Activated naive CD4-positive, alpha-beta T cell treated with anti-CD3 and anti-CD28 coated beads, Interleukin-2, amount 50 U/mL, for 24 hours (primary cell): Measurements from ENCODE around the gene MYO6.
"Not testable (repeated sequence)": the region's sequence is repeated elsewhere in the genome, so short reads cannot be mapped to it uniquely, and the experiment has no call there.

Source experiments
- H3K27ac Mint-ChIP-seq: one replicate; pipeline ENCODE4 v1.8.0; 2021; ENCODE audit warnings: mild to moderate bottlenecking, mixed read lengths
- H3K27me3 Mint-ChIP-seq: one replicate; pipeline ENCODE4 v1.8.0; 2021; ENCODE audit warnings: mixed read lengths
- H3K36me3 Mint-ChIP-seq: one replicate; pipeline ENCODE4 v1.8.0; 2021; ENCODE audit warnings: mixed read lengths
- H3K4me1 Mint-ChIP-seq: one replicate; pipeline ENCODE4 v1.8.0; 2021; ENCODE audit warnings: mixed read lengths
- H3K4me3 Mint-ChIP-seq: one replicate; pipeline ENCODE4 v1.8.0; 2021; ENCODE audit warnings: mild to moderate bottlenecking, mixed read lengths
- H3K9me3 Mint-ChIP-seq: one replicate; pipeline ENCODE4 v1.8.0; 2021; ENCODE audit warnings: mixed read lengths

The MYO6 gene

GRCh38 chr6:75748743-75749538, at the start of gene MYO6:
Gene MYO6 (plus strand): TSS chr6:75749239. CDS start chr6:75817548, 68,309 bp downstream.
- H3K27ac Mint-ChIP-seq, result peak within 1 kb of the TSS; percentile 20
- peaks cover 14% of the 10 kb centered on the region for H3K4me1 Mint-ChIP-seq
- H3K4me3 Mint-ChIP-seq, result peak within 1 kb of the TSS; percentile 91
- peaks cover 1% of the 10 kb centered on the region for H3K36me3 Mint-ChIP-seq
- H3K27me3 Mint-ChIP-seq, result peaks cover 45% of the 10 kb centered on the region
- no peaks in the 10 kb centered on the region for H3K9me3 Mint-ChIP-seq

GRCh38 chr6:75708334-75708733, 40.7 kb upstream of the MYO6 start:
- not testable (repeated sequence) for H3K27me3 Mint-ChIP-seq, H3K4me1 Mint-ChIP-seq, H3K4me3 Mint-ChIP-seq, H3K27ac Mint-ChIP-seq, H3K9me3 Mint-ChIP-seq
- peaks cover 13% of the 10 kb centered on the region for H3K36me3 Mint-ChIP-seq

GRCh38 chr6:75711173-75711572, 37.9 kb upstream of the MYO6 start:
- no peak overlapping the region for H3K4me3 Mint-ChIP-seq
- H3K36me3 Mint-ChIP-seq, result peaks cover 21% of the 10 kb centered on the region
- H3K4me1 Mint-ChIP-seq, result no peaks in the 10 kb centered on the region
- no peaks in the 10 kb centered on the region for H3K27me3 Mint-ChIP-seq
- no peaks in the 10 kb centered on the region for H3K9me3 Mint-ChIP-seq
- H3K27ac Mint-ChIP-seq, result no peak overlapping the region

GRCh38 chr6:75719133-75719532, 29.9 kb upstream of the MYO6 start:
- Mint-ChIP-seq H3K27me3 (no peaks in the 10 kb centered on the region), H3K36me3 (peaks cover 10% of the 10 kb centered on the region), H3K27ac (no peak overlapping the region), H3K4me1 (no peaks in the 10 kb centered on the region), H3K9me3 (no peaks in the 10 kb centered on the region), H3K4me3 (no peak overlapping the region)

GRCh38 chr6:75723382-75723781, 25.7 kb upstream of the MYO6 start:
- no peak overlapping the region for H3K27ac Mint-ChIP-seq
- H3K27me3 Mint-ChIP-seq, result no peaks in the 10 kb centered on the region
- H3K36me3 Mint-ChIP-seq, result no peaks in the 10 kb centered on the region
- no peaks in the 10 kb centered on the region for H3K4me1 Mint-ChIP-seq
- H3K9me3 Mint-ChIP-seq, result no peaks in the 10 kb centered on the region
- H3K4me3 Mint-ChIP-seq, result no peak overlapping the region

- Mint-ChIP-seq H3K9me3 (no peaks in the 10 kb centered on the region), H3K4me1 (no peaks in the 10 kb centered on the region), H3K4me3 (no peak overlapping the region), H3K27ac (no peak overlapping the region), H3K27me3 (peaks cover 1% of the 10 kb centered on the region), H3K36me3 (no peaks in the 10 kb centered on the region)
Observed at GRCh38 chr6:75727206-75727605, 21.8 kb upstream of the MYO6 start.

- H3K27ac Mint-ChIP-seq, H3K9me3 Mint-ChIP-seq, H3K4me1 Mint-ChIP-seq, H3K36me3 Mint-ChIP-seq, H3K27me3 Mint-ChIP-seq, H3K4me3 Mint-ChIP-seq: not testable (repeated sequence)
Observed at GRCh38 chr6:75731029-75731428, 18.0 kb upstream of the MYO6 start.

GRCh38 chr6:75735491-75736186, 13.4 kb upstream of the MYO6 start:
- Mint-ChIP-seq H3K27ac (no peak overlapping the region), H3K36me3 (no peaks in the 10 kb centered on the region), H3K4me3 (no peak overlapping the region), H3K4me1 (no peaks in the 10 kb centered on the region), H3K27me3 (peaks cover 3% of the 10 kb centered on the region), H3K9me3 (no peaks in the 10 kb centered on the region)

- H3K27me3 Mint-ChIP-seq, result peaks cover 33% of the 10 kb centered on the region
- no peaks in the 10 kb centered on the region for H3K9me3 Mint-ChIP-seq
- H3K36me3 Mint-ChIP-seq, result peaks cover 1% of the 10 kb centered on the region
Observed at GRCh38 chr6:75743971-75744370, 5.1 kb upstream of the MYO6 start.

GRCh38 chr6:75745404-75745803, 3.6 kb upstream of the MYO6 start:
- Mint-ChIP-seq H3K4me1 (peaks cover 14% of the 10 kb centered on the region), H3K9me3 (no peaks in the 10 kb centered on the region), H3K4me3 (no peak overlapping the region), H3K27ac (no peak overlapping the region), H3K27me3 (peaks cover 35% of the 10 kb centered on the region), H3K36me3 (peaks cover 1% of the 10 kb centered on the region)

More at GRCh38 chr6:75743971-75744370, 5.1 kb upstream of the MYO6 start:
- Mint-ChIP-seq H3K27ac (no peak overlapping the region), H3K4me1 (peaks cover 9% of the 10 kb centered on the region), H3K4me3 (no peak overlapping the region)

GRCh38 chr6:75746221-75746620, 2.8 kb upstream of the MYO6 start:
- H3K9me3 Mint-ChIP-seq, result no peaks in the 10 kb centered on the region
- H3K27me3 Mint-ChIP-seq, result peaks cover 40% of the 10 kb centered on the region

GRCh38 chr6:75747152-75747992, 1.7 kb upstream of the MYO6 start:
- peak overlapping the region; percentile 23 for H3K4me3 Mint-ChIP-seq
- H3K36me3 Mint-ChIP-seq, result peaks cover 1% of the 10 kb centered on the region
- H3K4me1 Mint-ChIP-seq, result peaks cover 14% of the 10 kb centered on the region
- peaks cover 39% of the 10 kb centered on the region for H3K27me3 Mint-ChIP-seq
- H3K27ac Mint-ChIP-seq, result no peak overlapping the region
- no peaks in the 10 kb centered on the region for H3K9me3 Mint-ChIP-seq

More at GRCh38 chr6:75746221-75746620, 2.8 kb upstream of the MYO6 start:
- H3K27ac Mint-ChIP-seq, result no peak overlapping the region
- H3K36me3 Mint-ChIP-seq, result peaks cover 1% of the 10 kb centered on the region
- peaks cover 14% of the 10 kb centered on the region for H3K4me1 Mint-ChIP-seq
- no peak overlapping the region for H3K4me3 Mint-ChIP-seq

- Mint-ChIP-seq H3K27ac (peak overlapping the region; percentile 20), H3K4me3 (peak overlapping the region; percentile 84), H3K4me1 (peaks cover 14% of the 10 kb centered on the region), H3K27me3 (peaks cover 41% of the 10 kb centered on the region), H3K36me3 (peaks cover 1% of the 10 kb centered on the region), H3K9me3 (no peaks in the 10 kb centered on the region)
Observed at GRCh38 chr6:75748003-75748742, 866 bp upstream of the MYO6 start.

GRCh38 chr6:75751443-75751842, 2.4 kb downstream of the MYO6 start:
- Mint-ChIP-seq H3K27me3 (peaks cover 37% of the 10 kb centered on the region), H3K27ac (no peak overlapping the region), H3K9me3 (no peaks in the 10 kb centered on the region), H3K4me1 (peaks cover 14% of the 10 kb centered on the region), H3K4me3 (no peak overlapping the region), H3K36me3 (peaks cover 1% of the 10 kb centered on the region)

- Mint-ChIP-seq H3K27me3 (peaks cover 32% of the 10 kb centered on the region), H3K4me3 (no peak overlapping the region), H3K9me3 (no peaks in the 10 kb centered on the region), H3K36me3 (peaks cover under 1% of the 10 kb centered on the region), H3K4me1 (peaks cover 14% of the 10 kb centered on the region), H3K27ac (no peak overlapping the region)
Observed at GRCh38 chr6:75752365-75752764, 3.3 kb downstream of the MYO6 start.
